ENCODE measurements around the gene RECQL5. TPM values are rescaled to one million over a fixed set of nuclear protein-coding genes. Genes with fewer than 3 reads are reported as not detected.
A peak's percentile ranks its signal among the peaks of the same experiment; 100 is the strongest.

RECQL5 gene
- polyA plus RNA-seq, 2 of the 4 experiments (the other 2 are of a cell fraction) = 22.7 to 39.9 TPM

GRCh38 chr17:75666959-75667790, at the start of gene RECQL5, which contains the start of gene SAP30BP (continued):
- TF ChIP-seq HOXB13 (CRISPR knock-in tag; IDR thresholded peaks at IDR 0.05; ENCODE audit: low read depth) = no peak
- TF ChIP-seq RAD21 (conservative IDR thresholded peaks at IDR 0.05 in 1 of 2, IDR thresholded peaks at IDR 0.05 in 1 of 2) = no peak; a peak in 1 of 5 replicates
- peak; percentile 55; the same call in 1 of the 2 replicates for TF ChIP-seq POLR2A (IDR thresholded peaks at IDR 0.05; ENCODE audit: low read length)
- TF ChIP-seq HOXA7 (CRISPR knock-in tag; IDR thresholded peaks at IDR 0.05) = no peak
- no peak for TF ChIP-seq ZSCAN20 (CRISPR knock-in tag; IDR thresholded peaks at IDR 0.05)
- no peak for TF ChIP-seq POLR2AphosphoS2 (conservative IDR thresholded peaks at IDR 0.05; ENCODE audit: low read length)
- peak; percentile 99 for TF ChIP-seq HDAC2 (IDR thresholded peaks at IDR 0.05)
- no peak for TF ChIP-seq SMC3 (IDR thresholded peaks at IDR 0.05)
- no peak for TF ChIP-seq ZC3H11A (IDR thresholded peaks at IDR 0.05)
- no peak for TF ChIP-seq EHMT2 (IDR thresholded peaks at IDR 0.05; ENCODE audit: low read depth)
- no peak for TF ChIP-seq NR3C1 (IDR thresholded peaks at IDR 0.05)
- no peak for TF ChIP-seq FOXS1 (CRISPR knock-in tag; IDR thresholded peaks at IDR 0.05)
- TF ChIP-seq PBX3 (IDR thresholded peaks at IDR 0.05) = no peak
- peak; percentile 90; the same call in 1 of the 2 replicates for TF ChIP-seq PHF8 (IDR thresholded peaks at IDR 0.05; ENCODE audit: borderline replicate concordance, low read depth)
- TF ChIP-seq ZFP36 (IDR thresholded peaks at IDR 0.05; ENCODE audit: borderline replicate concordance, partially characterized antibody) = no peak

- peak overlapping the region in 1 of 2 experiments; percentile 22; a peak in 1 of 6 replicates for H3K27ac ChIP-seq
- DNase-seq (ENCODE audit: low read depth in 1 of 2, low spot score in 1 of 2) (no peak), ATAC-seq (no peak), FAIRE-seq (peak; percentile 86)
- WGBS (ENCODE audit: missing lambda C conversion rate) = 62% methylated on average over 2 of the region's 2 CpGs
- no peak overlapping the region for H3K4me2 ChIP-seq
- POLR2A ChIA-PET = interaction anchor here (1.1 kb wide), 1 partner anchor 22 kb away, joined by 5 read pairs; no protein-coding TSS in a partner anchor
- TF ChIP-seq NPAS2 (CRISPR knock-in tag; IDR thresholded peaks at IDR 0.05; ENCODE audit: borderline replicate concordance) (0 out of 2 replicates have a peak, but pooled peaks have one; percentile 8), HDAC2 (IDR thresholded peaks at IDR 0.05) (no peak)
- no peak overlapping the region for H3K4me3 ChIP-seq
- CTCF ChIA-PET = interaction anchor here (0.6 to 0.9 kb wide), 2 partner anchors 84 to 122 kb away, joined by 4 read pairs; no protein-coding TSS in a partner anchor
- peaks cover 27% of the 10 kb centered on the region for H3K4me1 ChIP-seq
- H3K9me3 ChIP-seq = no peaks in the 10 kb centered on the region
Measured at GRCh38 chr17:75712446-75712845, 45.5 kb upstream of the RECQL5 start.

- Histone ChIP-seq H3K4me2 (peak overlapping the region; percentile 66), H3K9me3 (no peaks in the 10 kb centered on the region), H3K4me1 (peaks cover 57% of the 10 kb centered on the region), H3K27ac (peak overlapping the region; percentile 93), H3K4me3 (no peak overlapping the region)
- ChIA-PET POLR2A (interaction anchor here (0.8 to 1.9 kb wide), 8 partner anchors 12 to 73 kb away, joined by 3 to 10 read pairs (median 4); partner anchors contain the start of genes ITGB4, RECQL5 and SAP30BP), CTCF (interaction anchor here (0.8 to 9.9 kb wide), 11 partner anchors 13 to 202 kb away, joined by 3 to 116 read pairs (median 3); partner anchors contain the start of genes GALK1, ITGB4 and SMIM5)
- FAIRE-seq (peak; percentile 77), ATAC-seq (peak; percentile 92 to 93), DNase-seq (ENCODE audit: low read depth in 1 of 2, low spot score in 1 of 2) (peak; percentile 86 to 90)
- 5% methylated on average over 12 of the region's 12 CpGs for WGBS (ENCODE audit: missing lambda C conversion rate)
- TF ChIP-seq E2F6 (IDR thresholded peaks at IDR 0.05; ENCODE audit: borderline replicate concordance, low read depth) (no peak), ELK1 (IDR thresholded peaks at IDR 0.05; ENCODE audit: low read depth, low read length) (no peak), MAFK (IDR thresholded peaks at IDR 0.05; ENCODE audit: partially characterized antibody) (no peak), HOXB13 (CRISPR knock-in tag; IDR thresholded peaks at IDR 0.05; ENCODE audit: low read depth) (no peak), HDAC2 (IDR thresholded peaks at IDR 0.05) (no peak), CHD4 (IDR thresholded peaks at IDR 0.05; ENCODE audit: borderline replicate concordance) (no peak), RARB (CRISPR knock-in tag; IDR thresholded peaks at IDR 0.05) (no peak), POLR2A (IDR thresholded peaks at IDR 0.05; ENCODE audit: low read length) (no peak), ATOH8 (CRISPR knock-in tag; IDR thresholded peaks at IDR 0.05; ENCODE audit: low read depth) (no peak), SMC3 (IDR thresholded peaks at IDR 0.05) (peak; percentile 44; the same call in 2 of the 3 replicates), KDM5A (IDR thresholded peaks at IDR 0.05) (no peak), USF2 (IDR thresholded peaks at IDR 0.05) (no peak), HMGXB4 (CRISPR knock-in tag; IDR thresholded peaks at IDR 0.05; ENCODE audit: borderline replicate concordance) (no peak), POLR2AphosphoS2 (conservative IDR thresholded peaks at IDR 0.05; ENCODE audit: low read length) (no peak), HOXB5 (CRISPR knock-in tag; IDR thresholded peaks at IDR 0.05) (no peak)
Measured at GRCh38 chr17:75707079-75707571, 40.2 kb upstream of the RECQL5 start.

All from A549 (cell line).